ENCODE results near the gene CAPN8. TPM values are rescaled to one million over a fixed set of nuclear protein-coding genes. Genes with fewer than 3 reads are reported as not detected.

The CAPN8 gene
- total and polyA plus RNA-seq, 2 donors (not counting 1 experiment from before 2014, with no cell fraction given): 0.37 to 0.52 TPM

DNA sequence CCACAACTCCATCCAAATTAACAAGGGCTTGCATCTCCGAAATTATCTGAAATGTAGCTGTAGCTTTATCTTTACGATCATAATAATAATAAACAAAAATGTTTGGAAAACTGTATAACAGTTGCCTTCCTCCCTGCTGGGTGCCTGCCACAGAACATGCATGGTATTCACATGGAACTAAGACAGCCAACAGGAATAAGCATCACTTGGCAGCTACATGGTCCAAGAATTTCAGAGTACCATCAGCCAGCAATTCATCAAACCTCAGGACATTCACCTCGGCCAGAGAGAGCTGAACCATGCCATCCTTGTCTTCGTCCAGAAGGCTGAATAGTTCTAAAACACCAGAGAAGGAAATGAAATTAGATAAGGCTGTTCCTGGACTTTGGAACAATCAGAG is 122.7 kb downstream of the CAPN8 start:
- intact Hi-C loops (cut with micrococcal nuclease): no loop called here

DNA sequence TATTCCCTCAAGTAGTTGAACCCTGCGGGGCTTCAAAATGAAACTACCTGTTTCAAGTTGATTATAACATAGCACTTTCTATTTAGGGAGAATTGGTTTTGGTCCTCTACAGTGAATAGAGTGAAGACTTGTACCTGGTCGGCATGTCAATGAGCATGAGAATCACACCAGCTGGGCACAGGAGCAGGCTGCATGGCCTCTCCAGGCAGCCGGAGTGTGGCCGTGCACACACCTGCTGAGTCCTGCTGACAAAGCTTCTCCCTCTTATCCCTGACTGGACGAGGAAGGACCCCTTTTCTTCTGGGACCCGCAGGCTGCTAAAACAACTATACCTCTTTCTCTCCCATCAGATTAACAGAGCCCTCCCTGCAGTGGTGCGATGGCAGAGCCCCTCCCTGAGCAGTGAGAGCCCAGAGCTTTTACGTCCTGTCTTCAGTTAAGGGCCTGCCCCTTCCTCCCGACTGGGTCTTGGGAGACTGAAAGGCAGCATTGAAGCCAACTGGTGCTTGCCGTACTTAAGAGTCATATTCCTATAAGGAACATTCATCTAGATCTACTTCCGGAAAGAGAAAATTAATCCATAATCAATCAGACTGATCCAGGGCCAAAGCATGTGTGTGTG is 124.9 kb downstream of the CAPN8 start:
- intact Hi-C loops (cut with micrococcal nuclease): no loop called here
- no peaks in the 10 kb centered on the region for H3K4me1 Mint-ChIP-seq
- H3K4me3 Mint-ChIP-seq: no peak overlapping the region
- Histone ChIP-seq H3K36me3 (replicated peaks in 1 of 2; ENCODE audit: control extremely low read depth in 1 of 2, control insufficient read depth in 1 of 2, extremely low read depth in 1 of 2, insufficient read depth in 2 of 2, low read length in 1 of 2) (no peaks in the 10 kb centered on the region), H3K9ac (ENCODE audit: low read length) (no peak overlapping the region), H3K4me3 (ENCODE audit: control extremely low read depth in 1 of 5, extremely low read depth in 1 of 5, insufficient read depth in 1 of 5, low read depth in 2 of 5, low read length in 4 of 5) (no peak overlapping the region), H2AFZ (ENCODE audit: insufficient read depth, low read depth, low read length, poor library complexity, severe bottlenecking) (no peak overlapping the region), H3K9me3 (ENCODE audit: control extremely low read depth in 1 of 3, control insufficient read depth in 2 of 3, insufficient read depth in 1 of 3, low read length in 2 of 3) (no peaks in the 10 kb centered on the region), H3K27me3 (replicated peaks in 1 of 4; ENCODE audit: control extremely low read depth in 1 of 4, control insufficient read depth in 3 of 4, insufficient read depth in 4 of 4, low read length in 3 of 4) (peaks cover 0 to 2% (median 0%) of the 10 kb centered on the region in 4 experiments), H3K27ac (ENCODE audit: low read length in 2 of 2) (no peak overlapping the region), H3K79me2 (ENCODE audit: control insufficient read depth, insufficient read depth, low read length) (no peaks in the 10 kb centered on the region), H3K4me2 (replicated peaks; ENCODE audit: low read depth, low read length, poor library complexity, severe bottlenecking) (no peak overlapping the region), H3K4me1 (ENCODE audit: control insufficient read depth in 2 of 2, insufficient read depth in 2 of 2, low read length in 2 of 2) (no peaks in the 10 kb centered on the region), H4K20me1 (ENCODE audit: control insufficient read depth, insufficient read depth, low read length, poor library complexity, severe bottlenecking) (no peaks in the 10 kb centered on the region)
- ChIA-PET POLR2A (no interaction called here), CTCF (no interaction called here)
- no peak for DNase-seq
- WGBS (ENCODE audit: insufficient coverage): 81% methylated on average over 8 of the region's 11 CpGs
- no peaks in the 10 kb centered on the region for H3K9me3 Mint-ChIP-seq (ENCODE audit: insufficient read depth)
- H3K27ac Mint-ChIP-seq: no peak overlapping the region
- H3K27me3 Mint-ChIP-seq: peaks cover 23% of the 10 kb centered on the region
- no peak for TF ChIP-seq EZH2 (IDR thresholded peaks at IDR 0.05; ENCODE audit: borderline replicate concordance, insufficient read depth, low read depth, low read length, poor library complexity, severe bottlenecking)
- TF ChIP-seq, protein P1, sequence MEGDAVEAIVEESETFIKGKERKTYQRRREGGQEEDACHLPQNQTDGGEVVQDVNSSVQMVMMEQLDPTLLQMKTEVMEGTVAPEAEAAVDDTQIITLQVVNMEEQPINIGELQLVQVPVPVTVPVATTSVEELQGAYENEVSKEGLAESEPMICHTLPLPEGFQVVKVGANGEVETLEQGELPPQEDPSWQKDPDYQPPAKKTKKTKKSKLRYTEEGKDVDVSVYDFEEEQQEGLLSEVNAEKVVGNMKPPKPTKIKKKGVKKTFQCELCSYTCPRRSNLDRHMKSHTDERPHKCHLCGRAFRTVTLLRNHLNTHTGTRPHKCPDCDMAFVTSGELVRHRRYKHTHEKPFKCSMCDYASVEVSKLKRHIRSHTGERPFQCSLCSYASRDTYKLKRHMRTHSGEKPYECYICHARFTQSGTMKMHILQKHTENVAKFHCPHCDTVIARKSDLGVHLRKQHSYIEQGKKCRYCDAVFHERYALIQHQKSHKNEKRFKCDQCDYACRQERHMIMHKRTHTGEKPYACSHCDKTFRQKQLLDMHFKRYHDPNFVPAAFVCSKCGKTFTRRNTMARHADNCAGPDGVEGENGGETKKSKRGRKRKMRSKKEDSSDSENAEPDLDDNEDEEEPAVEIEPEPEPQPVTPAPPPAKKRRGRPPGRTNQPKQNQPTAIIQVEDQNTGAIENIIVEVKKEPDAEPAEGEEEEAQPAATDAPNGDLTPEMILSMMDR (IDR thresholded peaks at IDR 0.05): no peak
- no peak for ATAC-seq (ENCODE audit: low read depth)

More for the DNA sequence above, 122.7 kb downstream of the CAPN8 start:
- Mint-ChIP-seq H3K4me3 (no peak overlapping the region), H3K4me1 (no peaks in the 10 kb centered on the region), H3K27ac (no peak overlapping the region), H3K27me3 (peaks cover 13% of the 10 kb centered on the region), H3K9me3 (ENCODE audit: insufficient read depth) (no peaks in the 10 kb centered on the region)
- no peak for TF ChIP-seq EZH2 (IDR thresholded peaks at IDR 0.05; ENCODE audit: borderline replicate concordance, insufficient read depth, low read depth, low read length, poor library complexity, severe bottlenecking)
- TF ChIP-seq, protein P1 (IDR thresholded peaks at IDR 0.05): no peak
- Histone ChIP-seq H3K4me1 (ENCODE audit: control insufficient read depth in 2 of 2, insufficient read depth in 2 of 2, low read length in 2 of 2) (no peaks in the 10 kb centered on the region), H3K9me3 (ENCODE audit: control extremely low read depth in 1 of 3, control insufficient read depth in 2 of 3, insufficient read depth in 1 of 3, low read length in 2 of 3) (peaks cover 0 to 1% (median 0%) of the 10 kb centered on the region in 3 donors), H3K27ac (ENCODE audit: low read length in 2 of 2) (no peak overlapping the region), H2AFZ (ENCODE audit: insufficient read depth, low read depth, low read length, poor library complexity, severe bottlenecking) (no peak overlapping the region), H3K79me2 (ENCODE audit: control insufficient read depth, insufficient read depth, low read length) (no peaks in the 10 kb centered on the region), H3K4me2 (replicated peaks; ENCODE audit: low read depth, low read length, poor library complexity, severe bottlenecking) (no peak overlapping the region), H3K4me3 (ENCODE audit: control extremely low read depth in 1 of 5, extremely low read depth in 1 of 5, insufficient read depth in 1 of 5, low read depth in 2 of 5, low read length in 4 of 5) (no peak overlapping the region), H3K36me3 (replicated peaks in 1 of 2; ENCODE audit: control extremely low read depth in 1 of 2, control insufficient read depth in 1 of 2, extremely low read depth in 1 of 2, insufficient read depth in 2 of 2, low read length in 1 of 2) (no peaks in the 10 kb centered on the region), H3K9ac (ENCODE audit: low read length) (no peak overlapping the region), H4K20me1 (ENCODE audit: control insufficient read depth, insufficient read depth, low read length, poor library complexity, severe bottlenecking) (no peaks in the 10 kb centered on the region), H3K27me3 (replicated peaks in 1 of 4; ENCODE audit: control extremely low read depth in 1 of 4, control insufficient read depth in 3 of 4, insufficient read depth in 4 of 4, low read length in 3 of 4) (peaks cover 0 to 2% (median 0%) of the 10 kb centered on the region in 4 experiments)
- POLR2A ChIA-PET: no interaction called here
- CTCF ChIA-PET: no interaction called here
- ATAC-seq (ENCODE audit: low read depth): no peak
- no CpG with 5 or more reads among the region's 4 CpGs for WGBS (ENCODE audit: insufficient coverage)
- DNase-seq: no peak

Data from B cell (primary cell).